ENCODE data around the gene ANKRD10. TPM values are rescaled to one million over a fixed set of nuclear protein-coding genes. Genes with fewer than 3 reads are reported as not detected.

ANKRD10 gene
- total RNA-seq, 4 donors from 2014 or later = 145 to 381 (median 164) TPM

- intact Hi-C loops (cut with DNase I; ENCODE audit: low total_unique reads) (no loop called here), in situ Hi-C loops (cut with MboI; ENCODE audit: low sequenced_read_pairs in 4 of 4) (no loop called here)
- ATAC-seq = no peak
- Histone ChIP-seq H3K27ac (peak overlapping the region in 2 of 4 donors; percentile 1 to 13), H3K9me3 (no peaks in the 10 kb centered on the region), H3K27me3 (no peaks in the 10 kb centered on the region), H3K36me3 (peaks cover 0 to 13% of the 10 kb centered on the region in 2 donors), H3K4me3 (no peak overlapping the region), H3K4me1 (peaks cover 45 to 55% of the 10 kb centered on the region in 2 donors)
- peak in 1 of 5 experiments; percentile 17 for TF ChIP-seq CTCF (IDR thresholded peaks at IDR 0.05 in 4 of 5, conservative IDR thresholded peaks at IDR 0.05 in 1 of 5)
- no peak for TF ChIP-seq POLR2A (IDR thresholded peaks at IDR 0.05)
- no peak for DNase-seq
Measured at GRCh38 chr13:110885966-110886869, 28.7 kb downstream of the ANKRD10 start.

GRCh38 chr13:110885516-110885915 lies 29.4 kb downstream of the ANKRD10 start:
- TF ChIP-seq CTCF (IDR thresholded peaks at IDR 0.05 in 4 of 5, conservative IDR thresholded peaks at IDR 0.05 in 1 of 5) (no peak), POLR2A (IDR thresholded peaks at IDR 0.05) (no peak)
- Histone ChIP-seq H3K9me3 (no peaks in the 10 kb centered on the region), H3K27me3 (no peaks in the 10 kb centered on the region), H3K36me3 (peaks cover 0 to 20% of the 10 kb centered on the region in 2 donors), H3K4me1 (peaks cover 52 to 55% of the 10 kb centered on the region in 2 donors), H3K4me3 (no peak overlapping the region), H3K27ac (peak overlapping the region in 2 of 4 donors; percentile 1 to 15)
- ATAC-seq (no peak), DNase-seq (no peak)
- in situ Hi-C loops (cut with MboI; ENCODE audit: low sequenced_read_pairs in 4 of 4) (no loop called here), intact Hi-C loops (cut with DNase I; ENCODE audit: low total_unique reads) (no loop called here)

- TF ChIP-seq CTCF (IDR thresholded peaks at IDR 0.05 in 4 of 5, conservative IDR thresholded peaks at IDR 0.05 in 1 of 5) (no peak), POLR2A (IDR thresholded peaks at IDR 0.05) (no peak)
- Histone ChIP-seq H3K4me3 (no peak overlapping the region), H3K4me1 (peaks cover 46 to 49% of the 10 kb centered on the region in 2 donors), H3K27ac (no peak overlapping the region), H3K9me3 (no peaks in the 10 kb centered on the region), H3K27me3 (no peaks in the 10 kb centered on the region), H3K36me3 (peaks cover 0 to 28% of the 10 kb centered on the region in 2 donors)
- intact Hi-C loops (cut with DNase I; ENCODE audit: low total_unique reads) (no loop called here), in situ Hi-C loops (cut with MboI; ENCODE audit: low sequenced_read_pairs in 4 of 4) (no loop called here)
- DNase-seq (no peak), ATAC-seq (no peak)
Measured at GRCh38 chr13:110884517-110884916, 30.4 kb downstream of the ANKRD10 start.

- Histone ChIP-seq H3K4me1 (peaks cover 36 to 40% of the 10 kb centered on the region in 2 donors), H3K27ac (no peak overlapping the region), H3K9me3 (no peaks in the 10 kb centered on the region), H3K36me3 (peaks cover 0 to 33% of the 10 kb centered on the region in 2 donors), H3K27me3 (no peaks in the 10 kb centered on the region), H3K4me3 (no peak overlapping the region)
- ATAC-seq (no peak), DNase-seq (no peak)
- in situ Hi-C loops (cut with MboI; ENCODE audit: low sequenced_read_pairs in 4 of 4) (no loop called here), intact Hi-C loops (cut with DNase I; ENCODE audit: low total_unique reads) (no loop called here)
- TF ChIP-seq POLR2A (IDR thresholded peaks at IDR 0.05) (no peak), CTCF (IDR thresholded peaks at IDR 0.05 in 4 of 5, conservative IDR thresholded peaks at IDR 0.05 in 1 of 5) (no peak)
Measured at GRCh38 chr13:110883542-110883941, 31.3 kb downstream of the ANKRD10 start.
